ENCODE measurements around the gene SLC52A1.

Gene SLC52A1

DNA sequence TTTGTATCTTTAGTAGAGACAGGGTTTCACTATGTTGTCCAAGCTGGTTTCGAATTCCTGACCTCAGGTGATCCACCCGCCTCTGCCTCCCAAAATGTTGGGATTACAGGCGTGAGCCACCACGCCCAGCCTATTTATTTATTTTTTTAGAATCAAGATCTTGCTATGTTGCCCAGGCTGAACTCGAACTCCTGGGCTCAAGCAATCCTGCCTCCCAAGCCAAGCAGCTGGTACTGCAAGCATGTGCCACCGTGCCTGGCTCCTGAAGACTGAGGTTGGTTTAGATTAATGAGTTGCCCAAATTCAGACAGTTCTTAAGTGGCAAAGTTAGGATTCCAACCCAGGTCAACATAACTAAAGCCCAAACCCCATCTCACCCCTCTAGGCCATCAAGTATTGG is 7.9 kb downstream of the SLC52A1 start:
- no peak overlapping the region for H3K4ac ChIP-seq (ENCODE audit: low read length)
- H2BK5ac ChIP-seq (ENCODE audit: low read length): no peak overlapping the region
- no peak overlapping the region for H2BK15ac ChIP-seq (ENCODE audit: low read length)
- H3K27me3 ChIP-seq (ENCODE audit: control insufficient read depth in 3 of 3, insufficient read depth in 3 of 3, low read depth in 1 of 3, low read length in 3 of 3): peaks cover 0 to 14% (median 0%) of the 10 kb centered on the region in 3 experiments
- H3K9ac ChIP-seq (ENCODE audit: low read depth, low read length, poor library complexity): no peak overlapping the region
- no peak overlapping the region for H2AFZ ChIP-seq (ENCODE audit: low read length)
- peaks cover 7 to 19% of the 10 kb centered on the region in 2 donors for H3K36me3 ChIP-seq (replicated peaks in 1 of 2; ENCODE audit: control insufficient read depth in 2 of 2, insufficient read depth in 2 of 2, low read length in 2 of 2)
- H3K79me1 ChIP-seq (ENCODE audit: low read depth, low read length): peaks cover 2% of the 10 kb centered on the region
- no peak overlapping the region for H3K14ac ChIP-seq (ENCODE audit: low read length)
- H3K4me1 ChIP-seq (ENCODE audit: control insufficient read depth in 2 of 2, insufficient read depth in 1 of 2, low read depth in 1 of 2, low read length in 2 of 2): no peaks in the 10 kb centered on the region
- H2BK12ac ChIP-seq (ENCODE audit: low read length): no peak overlapping the region
- no peak overlapping the region for H3K4me2 ChIP-seq (ENCODE audit: insufficient read depth, low read length, poor library complexity, severe bottlenecking)
- H2AK5ac ChIP-seq (ENCODE audit: low read depth, low read length): no peak overlapping the region
- no peaks in the 10 kb centered on the region for H3K9me3 ChIP-seq (replicated peaks in 1 of 2; ENCODE audit: control insufficient read depth in 2 of 2, insufficient read depth in 1 of 2, low read depth in 1 of 2, low read length in 2 of 2)
- WGBS, 2 donors (ENCODE audit: extremely low coverage in 2 of 2, insufficient read length in 2 of 2, insufficient replicate concordance in 1 of 2): no CpG with 5 or more reads among the region's 6 CpGs
- DNase-seq (ENCODE audit: low spot score): no peak
- no peak overlapping the region for H2BK120ac ChIP-seq (ENCODE audit: low read depth, low read length)
- no peak overlapping the region for H3K23ac ChIP-seq (ENCODE audit: low read depth, low read length, poor library complexity)
- no peak overlapping the region for H3K4me3 ChIP-seq (ENCODE audit: low read length in 2 of 2)
- H3K18ac ChIP-seq (ENCODE audit: low read length): no peak overlapping the region
- no peak overlapping the region for H3K27ac ChIP-seq (replicated peaks; ENCODE audit: low read length)
- no peak overlapping the region for H4K91ac ChIP-seq (ENCODE audit: low read depth, low read length, poor library complexity)
- no peak overlapping the region for H4K8ac ChIP-seq (ENCODE audit: low read depth, low read length)

DNA sequence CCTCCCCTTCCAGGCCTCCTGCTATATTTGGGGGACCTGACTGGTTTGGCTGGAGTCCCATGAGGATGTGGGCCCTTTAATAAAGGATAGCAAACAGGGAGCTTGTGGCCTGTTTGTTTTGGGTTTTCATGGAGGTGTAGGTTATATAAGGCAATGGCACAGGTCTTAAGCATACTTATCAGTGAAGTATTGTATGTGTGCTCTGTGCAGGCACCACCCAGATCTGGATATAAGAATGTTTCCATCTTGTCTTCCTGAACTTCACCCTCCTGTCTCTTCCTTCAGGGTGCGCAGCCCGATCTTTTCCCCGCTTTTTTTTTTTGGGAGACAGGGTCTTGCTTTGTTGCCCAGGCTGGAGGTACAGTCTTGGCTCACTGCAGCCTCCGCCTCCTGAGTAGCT is 10.6 kb downstream of the SLC52A1 start:
- Histone ChIP-seq H2BK5ac (ENCODE audit: low read length) (no peak overlapping the region), H2AFZ (ENCODE audit: low read length) (no peak overlapping the region), H3K4me3 (ENCODE audit: low read length in 2 of 2) (no peak overlapping the region), H3K9me3 (replicated peaks in 1 of 2; ENCODE audit: control insufficient read depth in 2 of 2, insufficient read depth in 1 of 2, low read depth in 1 of 2, low read length in 2 of 2) (no peaks in the 10 kb centered on the region), H3K4ac (ENCODE audit: low read length) (no peak overlapping the region), H3K4me2 (ENCODE audit: insufficient read depth, low read length, poor library complexity, severe bottlenecking) (no peak overlapping the region), H3K27ac (replicated peaks; ENCODE audit: low read length) (no peak overlapping the region), H2AK5ac (ENCODE audit: low read depth, low read length) (no peak overlapping the region), H2BK12ac (ENCODE audit: low read length) (no peak overlapping the region), H2BK120ac (ENCODE audit: low read depth, low read length) (no peak overlapping the region), H4K8ac (ENCODE audit: low read depth, low read length) (no peak overlapping the region), H2BK15ac (ENCODE audit: low read length) (no peak overlapping the region), H3K27me3 (ENCODE audit: control insufficient read depth in 3 of 3, insufficient read depth in 3 of 3, low read depth in 1 of 3, low read length in 3 of 3) (peaks cover 0 to 5% (median 0%) of the 10 kb centered on the region in 3 experiments), H3K79me1 (ENCODE audit: low read depth, low read length) (peaks cover 4% of the 10 kb centered on the region), H3K36me3 (replicated peaks in 1 of 2; ENCODE audit: control insufficient read depth in 2 of 2, insufficient read depth in 2 of 2, low read length in 2 of 2) (peaks cover 28 to 44% of the 10 kb centered on the region in 2 donors), H3K4me1 (ENCODE audit: control insufficient read depth in 2 of 2, insufficient read depth in 1 of 2, low read depth in 1 of 2, low read length in 2 of 2) (no peaks in the 10 kb centered on the region), H3K14ac (ENCODE audit: low read length) (no peak overlapping the region), H3K18ac (ENCODE audit: low read length) (no peak overlapping the region), H3K23ac (ENCODE audit: low read depth, low read length, poor library complexity) (no peak overlapping the region), H4K91ac (ENCODE audit: low read depth, low read length, poor library complexity) (no peak overlapping the region), H3K9ac (ENCODE audit: low read depth, low read length, poor library complexity) (no peak overlapping the region)
- WGBS, 2 donors (ENCODE audit: extremely low coverage in 2 of 2, insufficient read length in 2 of 2, insufficient replicate concordance in 1 of 2): no CpG with 5 or more reads among the region's 4 CpGs
- no peak for DNase-seq (ENCODE audit: low spot score)

DNA sequence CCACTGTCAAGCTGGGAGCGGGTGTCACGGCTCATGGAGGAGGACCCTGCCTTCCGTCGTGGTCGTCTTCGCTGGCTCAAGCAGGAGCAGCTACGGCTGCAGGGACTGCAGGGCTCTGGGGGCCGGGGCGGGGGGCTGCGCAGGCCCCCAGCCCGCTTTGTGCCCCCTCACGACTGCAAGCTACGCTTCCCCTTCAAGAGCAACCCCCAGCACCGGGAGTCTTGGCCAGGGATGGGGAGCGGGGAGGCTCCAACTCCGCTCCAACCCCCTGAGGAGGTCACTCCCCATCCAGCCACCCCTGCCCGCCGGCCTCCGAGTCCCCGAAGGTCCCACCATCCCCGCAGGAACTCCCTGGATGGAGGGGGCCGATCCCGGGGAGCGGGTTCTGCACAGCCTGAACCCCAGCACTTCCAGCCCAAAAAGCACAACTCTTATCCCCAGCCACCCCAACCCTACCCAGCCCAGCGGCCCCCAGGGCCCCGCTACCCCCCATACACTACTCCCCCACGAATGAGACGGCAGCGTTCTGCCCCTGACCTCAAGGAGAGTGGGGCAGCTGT is 11.6 kb downstream of the SLC52A1 start:
- Histone ChIP-seq H3K27ac (replicated peaks; ENCODE audit: low read length) (no peak overlapping the region), H3K18ac (ENCODE audit: low read length) (no peak overlapping the region), H3K14ac (ENCODE audit: low read length) (no peak overlapping the region), H3K4me1 (ENCODE audit: control insufficient read depth in 2 of 2, insufficient read depth in 1 of 2, low read depth in 1 of 2, low read length in 2 of 2) (no peaks in the 10 kb centered on the region), H2AK5ac (ENCODE audit: low read depth, low read length) (no peak overlapping the region), H3K27me3 (ENCODE audit: control insufficient read depth in 3 of 3, insufficient read depth in 3 of 3, low read depth in 1 of 3, low read length in 3 of 3) (no peaks in the 10 kb centered on the region), H3K79me1 (ENCODE audit: low read depth, low read length) (peaks cover 4% of the 10 kb centered on the region), H3K4me3 (ENCODE audit: low read length in 2 of 2) (no peak overlapping the region), H3K4ac (ENCODE audit: low read length) (no peak overlapping the region), H3K4me2 (ENCODE audit: insufficient read depth, low read length, poor library complexity, severe bottlenecking) (no peak overlapping the region), H2BK120ac (ENCODE audit: low read depth, low read length) (no peak overlapping the region), H2BK5ac (ENCODE audit: low read length) (no peak overlapping the region), H2AFZ (ENCODE audit: low read length) (no peak overlapping the region), H3K36me3 (replicated peaks in 1 of 2; ENCODE audit: control insufficient read depth in 2 of 2, insufficient read depth in 2 of 2, low read length in 2 of 2) (peaks cover 30 to 53% of the 10 kb centered on the region in 2 donors), H2BK15ac (ENCODE audit: low read length) (no peak overlapping the region), H3K9me3 (replicated peaks in 1 of 2; ENCODE audit: control insufficient read depth in 2 of 2, insufficient read depth in 1 of 2, low read depth in 1 of 2, low read length in 2 of 2) (no peaks in the 10 kb centered on the region), H4K91ac (ENCODE audit: low read depth, low read length, poor library complexity) (no peak overlapping the region), H2BK12ac (ENCODE audit: low read length) (no peak overlapping the region), H3K23ac (ENCODE audit: low read depth, low read length, poor library complexity) (peak overlapping the region; percentile 65), H3K9ac (ENCODE audit: low read depth, low read length, poor library complexity) (no peak overlapping the region), H4K8ac (ENCODE audit: low read depth, low read length) (no peak overlapping the region)
- no CpG with 5 or more reads among the region's 29 CpGs for WGBS, 2 donors (ENCODE audit: extremely low coverage in 2 of 2, insufficient read length in 2 of 2, insufficient replicate concordance in 1 of 2)
- DNase-seq (ENCODE audit: low spot score): no peak

DNA sequence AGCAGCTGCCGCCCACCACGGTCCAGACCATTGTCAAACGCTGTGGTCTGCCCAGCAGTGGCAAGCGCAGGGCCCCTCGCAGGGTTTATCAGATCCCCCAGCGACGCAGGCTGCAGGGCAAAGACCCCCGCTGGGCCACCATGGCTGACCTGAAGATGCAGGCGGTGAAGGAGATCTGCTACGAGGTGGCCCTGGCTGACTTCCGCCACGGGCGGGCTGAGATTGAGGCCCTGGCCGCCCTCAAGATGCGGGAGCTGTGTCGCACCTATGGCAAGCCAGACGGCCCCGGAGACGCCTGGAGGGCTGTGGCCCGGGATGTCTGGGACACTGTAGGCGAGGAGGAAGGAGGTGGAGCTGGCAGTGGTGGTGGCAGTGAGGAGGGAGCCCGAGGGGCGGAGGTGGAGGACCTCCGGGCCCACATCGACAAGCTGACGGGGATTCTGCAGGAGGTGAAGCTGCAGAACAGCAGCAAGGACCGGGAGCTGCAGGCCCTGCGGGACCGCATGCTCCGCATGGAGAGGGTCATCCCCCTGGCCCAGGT is 13.0 kb downstream of the SLC52A1 start:
- WGBS, 2 donors (ENCODE audit: extremely low coverage in 2 of 2, insufficient read length in 2 of 2, insufficient replicate concordance in 1 of 2): no CpG with 5 or more reads among the region's 30 CpGs
- no peak overlapping the region for H3K4ac ChIP-seq (ENCODE audit: low read length)
- no peak overlapping the region for H2BK12ac ChIP-seq (ENCODE audit: low read length)
- H3K4me3 ChIP-seq (ENCODE audit: low read length in 2 of 2): no peak overlapping the region
- no peak overlapping the region for H3K23ac ChIP-seq (ENCODE audit: low read depth, low read length, poor library complexity)
- H4K91ac ChIP-seq (ENCODE audit: low read depth, low read length, poor library complexity): no peak overlapping the region
- no peak overlapping the region for H2BK15ac ChIP-seq (ENCODE audit: low read length)
- H3K27me3 ChIP-seq (ENCODE audit: control insufficient read depth in 3 of 3, insufficient read depth in 3 of 3, low read depth in 1 of 3, low read length in 3 of 3): no peaks in the 10 kb centered on the region
- peaks cover 34 to 63% of the 10 kb centered on the region in 2 donors for H3K36me3 ChIP-seq (replicated peaks in 1 of 2; ENCODE audit: control insufficient read depth in 2 of 2, insufficient read depth in 2 of 2, low read length in 2 of 2)
- no peaks in the 10 kb centered on the region for H3K9me3 ChIP-seq (replicated peaks in 1 of 2; ENCODE audit: control insufficient read depth in 2 of 2, insufficient read depth in 1 of 2, low read depth in 1 of 2, low read length in 2 of 2)
- no peak for DNase-seq (ENCODE audit: low spot score)
- no peak overlapping the region for H2AFZ ChIP-seq (ENCODE audit: low read length)
- H3K14ac ChIP-seq (ENCODE audit: low read length): no peak overlapping the region
- H3K18ac ChIP-seq (ENCODE audit: low read length): no peak overlapping the region
- peaks cover 4% of the 10 kb centered on the region for H3K79me1 ChIP-seq (ENCODE audit: low read depth, low read length)
- no peak overlapping the region for H2AK5ac ChIP-seq (ENCODE audit: low read depth, low read length)
- H3K4me2 ChIP-seq (ENCODE audit: insufficient read depth, low read length, poor library complexity, severe bottlenecking): no peak overlapping the region
- peak overlapping the region; percentile 12 for H3K9ac ChIP-seq (ENCODE audit: low read depth, low read length, poor library complexity)
- no peak overlapping the region for H3K27ac ChIP-seq (replicated peaks; ENCODE audit: low read length)
- H2BK5ac ChIP-seq (ENCODE audit: low read length): peak overlapping the region; percentile 66
- no peak overlapping the region for H4K8ac ChIP-seq (ENCODE audit: low read depth, low read length)
- no peak overlapping the region for H2BK120ac ChIP-seq (ENCODE audit: low read depth, low read length)
- no peaks in the 10 kb centered on the region for H3K4me1 ChIP-seq (ENCODE audit: control insufficient read depth in 2 of 2, insufficient read depth in 1 of 2, low read depth in 1 of 2, low read length in 2 of 2)

Data from neuronal stem cell (in vitro differentiated cells).